Measurements from ENCODE around the gene HIGD1C.

DNA sequence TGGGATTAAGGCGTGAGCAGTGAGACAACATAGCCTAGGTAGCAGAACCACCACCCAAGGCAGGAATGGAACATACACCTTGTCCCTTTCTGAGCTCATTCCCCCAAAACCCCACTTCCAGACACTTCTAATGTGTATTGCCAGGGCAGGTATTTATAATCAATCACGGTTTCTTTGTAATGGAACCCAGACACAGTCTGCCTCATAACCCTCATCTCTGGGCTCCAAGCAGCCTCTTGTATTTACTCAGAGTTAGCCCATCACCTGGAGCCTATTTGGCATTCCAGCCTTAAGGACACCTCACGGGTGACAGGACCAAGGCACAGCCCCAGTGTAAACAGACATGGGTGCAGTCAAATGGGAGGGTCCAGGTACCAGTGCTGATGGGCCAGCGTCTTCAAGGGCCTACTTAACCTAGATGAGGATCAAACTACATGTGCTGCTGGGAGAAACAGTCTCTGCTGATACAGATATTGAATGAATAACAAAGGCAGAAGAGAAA is 2.5 kb upstream of the HIGD1C start:
- no peak for TF ChIP-seq POLR2A (IDR thresholded peaks at IDR 0.05)
- no peak for TF ChIP-seq CTCF (IDR thresholded peaks at IDR 0.05)
